HEK293 (cell line): ENCODE results near the gene PLEKHG3.
"Not testable (repeated sequence)": the region's sequence is repeated elsewhere in the genome, so short reads cannot be mapped to it uniquely, and the experiment has no call there.

Experiments
- CTCF ChIA-PET: fragments of 350-600 bp; formaldehyde crosslinking; extraction: SDS; loops from one replicate; lab custom pipeline; 2021; ENCODE audit warnings: antibody characterized with exemption; lab: Yijun Ruan, JAX
- POLR2A ChIA-PET: fragments of 300-600 bp; formaldehyde crosslinking; extraction: SDS; loops from one replicate; lab custom pipeline; 2020; ENCODE audit warnings: antibody characterized with exemption, inconsistent platforms; lab: Yijun Ruan, JAX
- H3K27ac ChIP-seq: fragments of 200-500 bp; sonication (Bioruptor generic); 2 replicates; pipeline ENCODE4 v1.5.1; 2014; ENCODE audit warnings: low read depth, low read length, control low read depth, inconsistent platforms; ENCODE audit errors: extremely low read depth
- H3K36me3 ChIP-seq, 2 experiments: fragments of 200-500 bp in 1 of 2; sonication (Bioruptor generic) in 1 of 2; 1 replicate in 1 of 2; 2 replicates in 1 of 2; pipeline ENCODE4 v1.5.1; 2014 to 2017; ENCODE audit warnings: inconsistent platforms in 2 of 2, low read length in 2 of 2; ENCODE audit not compliant: control insufficient read depth in 2 of 2, insufficient read depth in 1 of 2
- H3K4me1 ChIP-seq: fragments of 200-500 bp; sonication (Bioruptor generic); 2 replicates; pipeline ENCODE4 v1.5.1; 2014; ENCODE audit warnings: mild to moderate bottlenecking, low read length, inconsistent platforms; ENCODE audit not compliant: control insufficient read depth, insufficient read depth
- H3K4me3 ChIP-seq: 2 replicates; pipeline ENCODE4 v1.5.1; 2011; ENCODE audit warnings: low read depth, mild to moderate bottlenecking, control low read depth, low read length, moderate library complexity
- H3K9me3 ChIP-seq: fragments of 200-500 bp; sonication (Bioruptor generic); 2 replicates; pipeline ENCODE4 v1.5.1; 2014; ENCODE audit warnings: low read depth, low read length, inconsistent platforms; ENCODE audit not compliant: control insufficient read depth, insufficient read depth
- GLI4 ChIP-seq: fragments of 450-650 bp; formaldehyde crosslinking; IDR thresholded peaks from 2 replicates; pipeline ENCODE4 v1.5.1; 2016; ENCODE audit warnings: missing biosample characterization, missing genetic modification characterization
- ZBTB48 ChIP-seq: fragments of 450-650 bp; formaldehyde crosslinking; IDR thresholded peaks from 2 replicates; pipeline ENCODE4 v1.5.1; 2016; ENCODE audit warnings: missing biosample characterization, missing genetic modification characterization
- ZNF133 ChIP-seq: fragments of 450-650 bp; formaldehyde crosslinking; IDR thresholded peaks from 2 replicates; pipeline ENCODE4 v1.5.1; 2016; ENCODE audit warnings: missing biosample characterization, missing genetic modification characterization
- ZNF157 ChIP-seq: fragments of 450-650 bp; formaldehyde crosslinking; IDR thresholded peaks from 2 replicates; pipeline ENCODE4 v1.5.1; 2016; ENCODE audit warnings: missing biosample characterization, missing genetic modification characterization
- ZNF2 ChIP-seq: fragments of 450-650 bp; formaldehyde crosslinking; IDR thresholded peaks from 2 replicates; pipeline ENCODE4 v1.5.1; 2016; ENCODE audit warnings: missing biosample characterization, missing genetic modification characterization
- ZNF202 ChIP-seq: fragments of 450-650 bp; formaldehyde crosslinking; IDR thresholded peaks from 2 replicates; pipeline ENCODE4 v1.5.1; 2016; ENCODE audit warnings: missing biosample characterization, missing genetic modification characterization, borderline replicate concordance
- ZNF239 ChIP-seq: fragments of 450-650 bp; formaldehyde crosslinking; IDR thresholded peaks from 2 replicates; pipeline ENCODE4 v1.5.1; 2016; ENCODE audit warnings: missing biosample characterization, missing genetic modification characterization
- ZNF274 ChIP-seq, 2 experiments: fragments of 200-500 bp in 1 of 2; fragments of 450-650 bp in 1 of 2; sonication (Bioruptor generic) in 1 of 2; formaldehyde crosslinking in 1 of 2; IDR thresholded peaks; 2 replicates each; pipeline versions ENCODE4 v1.5.1 to v1.6.1; 2014 to 2016; ENCODE audit warnings: borderline replicate concordance in 1 of 2, inconsistent platforms in 1 of 2, low read length in 1 of 2, missing biosample characterization in 1 of 2, missing genetic modification characterization in 1 of 2
- ZNF521 ChIP-seq: fragments of 450-650 bp; formaldehyde crosslinking; IDR thresholded peaks from 2 replicates; pipeline ENCODE4 v1.5.1; 2017; ENCODE audit warnings: missing biosample characterization, mild to moderate bottlenecking, missing genetic modification characterization
- ZNF792 ChIP-seq: fragments of 450-650 bp; formaldehyde crosslinking; IDR thresholded peaks from 2 replicates; pipeline ENCODE4 v1.5.1; 2016; ENCODE audit warnings: missing biosample characterization, missing genetic modification characterization
- TF ChIP-seq, protein P1 (sequence below): fragments of 450-650 bp; formaldehyde crosslinking; conservative IDR thresholded peaks from 2 replicates; pipeline ENCODE4 v1.5.1; 2016; ENCODE audit warnings: low read depth, missing biosample characterization, missing genetic modification characterization
- TF ChIP-seq, protein P2 (sequence below): fragments of 450-650 bp; IDR thresholded peaks from 2 replicates; pipeline ENCODE4 v1.5.1; 2018; ENCODE audit warnings: missing biosample characterization, missing genetic modification characterization
- TF ChIP-seq, protein P3 (sequence below): fragments of 450-650 bp; formaldehyde crosslinking; IDR thresholded peaks from 2 replicates; pipeline ENCODE4 v1.5.1; 2016; ENCODE audit warnings: missing biosample characterization, missing genetic modification characterization
- TF ChIP-seq, protein P4 (sequence below): fragments of 450-650 bp; formaldehyde crosslinking; IDR thresholded peaks from 2 replicates; pipeline ENCODE4 v1.5.1; 2016; ENCODE audit warnings: missing biosample characterization, missing genetic modification characterization
- TF ChIP-seq, protein P5 (sequence below): fragments of 450-650 bp; formaldehyde crosslinking; IDR thresholded peaks from 2 replicates; pipeline ENCODE4 v1.5.1; 2017; ENCODE audit warnings: missing biosample characterization, missing genetic modification characterization

PLEKHG3 gene

GRCh38 chr14:64656986-64657385 is 47.2 kb upstream of the PLEKHG3 start (continued):
- TF ChIP-seq, protein P1, sequence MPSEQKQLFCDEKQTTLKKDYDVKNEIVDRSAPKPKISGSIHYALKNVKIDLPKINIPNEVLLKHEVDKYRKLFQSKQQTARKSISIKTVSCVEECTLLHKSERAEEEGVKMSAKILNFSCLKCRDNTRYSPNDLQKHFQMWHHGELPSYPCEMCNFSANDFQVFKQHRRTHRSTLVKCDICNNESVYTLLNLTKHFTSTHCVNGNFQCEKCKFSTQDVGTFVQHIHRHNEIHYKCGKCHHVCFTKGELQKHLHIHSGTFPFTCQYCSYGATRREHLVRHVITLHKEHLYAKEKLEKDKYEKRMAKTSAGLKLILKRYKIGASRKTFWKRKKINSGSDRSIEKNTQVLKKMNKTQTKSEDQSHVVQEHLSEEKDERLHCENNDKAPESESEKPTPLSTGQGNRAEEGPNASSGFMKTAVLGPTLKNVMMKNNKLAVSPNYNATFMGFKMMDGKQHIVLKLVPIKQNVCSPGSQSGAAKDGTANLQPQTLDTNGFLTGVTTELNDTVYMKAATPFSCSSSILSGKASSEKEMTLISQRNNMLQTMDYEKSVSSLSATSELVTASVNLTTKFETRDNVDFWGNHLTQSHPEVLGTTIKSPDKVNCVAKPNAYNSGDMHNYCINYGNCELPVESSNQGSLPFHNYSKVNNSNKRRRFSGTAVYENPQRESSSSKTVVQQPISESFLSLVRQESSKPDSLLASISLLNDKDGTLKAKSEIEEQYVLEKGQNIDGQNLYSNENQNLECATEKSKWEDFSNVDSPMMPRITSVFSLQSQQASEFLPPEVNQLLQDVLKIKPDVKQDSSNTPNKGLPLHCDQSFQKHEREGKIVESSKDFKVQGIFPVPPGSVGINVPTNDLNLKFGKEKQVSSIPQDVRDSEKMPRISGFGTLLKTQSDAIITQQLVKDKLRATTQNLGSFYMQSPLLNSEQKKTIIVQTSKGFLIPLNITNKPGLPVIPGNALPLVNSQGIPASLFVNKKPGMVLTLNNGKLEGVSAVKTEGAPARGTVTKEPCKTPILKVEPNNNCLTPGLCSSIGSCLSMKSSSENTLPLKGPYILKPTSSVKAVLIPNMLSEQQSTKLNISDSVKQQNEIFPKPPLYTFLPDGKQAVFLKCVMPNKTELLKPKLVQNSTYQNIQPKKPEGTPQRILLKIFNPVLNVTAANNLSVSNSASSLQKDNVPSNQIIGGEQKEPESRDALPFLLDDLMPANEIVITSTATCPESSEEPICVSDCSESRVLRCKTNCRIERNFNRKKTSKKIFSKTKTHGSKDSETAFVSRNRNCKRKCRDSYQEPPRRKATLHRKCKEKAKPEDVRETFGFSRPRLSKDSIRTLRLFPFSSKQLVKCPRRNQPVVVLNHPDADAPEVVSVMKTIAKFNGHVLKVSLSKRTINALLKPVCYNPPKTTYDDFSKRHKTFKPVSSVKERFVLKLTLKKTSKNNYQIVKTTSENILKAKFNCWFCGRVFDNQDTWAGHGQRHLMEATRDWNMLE (tag by site-specific recombination): no peak
- TF ChIP-seq ZNF239 (no peak), ZNF157 (tag by site-specific recombination) (no peak), ZNF2 (tag by site-specific recombination) (no peak), ZNF274 (IDR thresholded peaks at IDR 0.05; ENCODE audit: low read length) (no peak), ZNF274 (tag by site-specific recombination; IDR thresholded peaks at IDR 0.05; ENCODE audit: borderline replicate concordance) (no peak)
- TF ChIP-seq, protein P2, sequence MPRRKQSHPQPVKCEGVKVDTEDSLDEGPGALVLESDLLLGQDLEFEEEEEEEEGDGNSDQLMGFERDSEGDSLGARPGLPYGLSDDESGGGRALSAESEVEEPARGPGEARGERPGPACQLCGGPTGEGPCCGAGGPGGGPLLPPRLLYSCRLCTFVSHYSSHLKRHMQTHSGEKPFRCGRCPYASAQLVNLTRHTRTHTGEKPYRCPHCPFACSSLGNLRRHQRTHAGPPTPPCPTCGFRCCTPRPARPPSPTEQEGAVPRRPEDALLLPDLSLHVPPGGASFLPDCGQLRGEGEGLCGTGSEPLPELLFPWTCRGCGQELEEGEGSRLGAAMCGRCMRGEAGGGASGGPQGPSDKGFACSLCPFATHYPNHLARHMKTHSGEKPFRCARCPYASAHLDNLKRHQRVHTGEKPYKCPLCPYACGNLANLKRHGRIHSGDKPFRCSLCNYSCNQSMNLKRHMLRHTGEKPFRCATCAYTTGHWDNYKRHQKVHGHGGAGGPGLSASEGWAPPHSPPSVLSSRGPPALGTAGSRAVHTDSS: no peak
- TF ChIP-seq, protein P3, sequence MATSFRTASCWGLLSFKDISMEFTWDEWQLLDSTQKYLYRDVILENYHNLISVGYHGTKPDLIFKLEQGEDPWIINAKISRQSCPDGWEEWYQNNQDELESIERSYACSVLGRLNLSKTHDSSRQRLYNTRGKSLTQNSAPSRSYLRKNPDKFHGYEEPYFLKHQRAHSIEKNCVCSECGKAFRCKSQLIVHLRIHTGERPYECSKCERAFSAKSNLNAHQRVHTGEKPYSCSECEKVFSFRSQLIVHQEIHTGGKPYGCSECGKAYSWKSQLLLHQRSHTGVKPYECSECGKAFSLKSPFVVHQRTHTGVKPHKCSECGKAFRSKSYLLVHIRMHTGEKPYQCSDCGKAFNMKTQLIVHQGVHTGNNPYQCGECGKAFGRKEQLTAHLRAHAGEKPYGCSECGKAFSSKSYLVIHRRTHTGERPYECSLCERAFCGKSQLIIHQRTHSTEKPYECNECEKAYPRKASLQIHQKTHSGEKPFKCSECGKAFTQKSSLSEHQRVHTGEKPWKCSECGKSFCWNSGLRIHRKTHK (tag by site-specific recombination): no peak

DNA sequence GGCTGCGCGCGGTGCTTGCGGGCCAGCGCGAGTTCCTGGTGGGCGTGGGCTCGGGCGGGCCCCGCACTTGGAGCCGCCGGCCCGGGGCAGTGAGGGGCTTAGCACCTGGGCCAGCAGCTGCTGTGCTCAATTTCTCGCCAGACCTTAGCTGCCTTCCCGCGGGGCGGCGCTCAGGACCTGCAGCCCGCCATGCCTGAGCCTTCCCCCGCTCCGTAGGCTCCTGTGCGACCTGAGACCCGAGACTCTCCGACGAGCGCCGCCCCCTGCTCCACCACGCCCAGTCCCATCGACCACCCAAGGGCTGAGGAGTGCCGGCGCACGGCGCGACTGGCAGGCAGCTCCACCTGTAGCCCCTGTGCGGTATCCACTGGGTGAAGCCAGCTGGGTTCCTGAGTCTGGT is 46.0 kb upstream of the PLEKHG3 start:
- ChIA-PET CTCF (interaction anchor here (1.1 kb wide), 1 partner anchor 22 kb away, joined by 4 read pairs; no protein-coding TSS in a partner anchor), POLR2A (no interaction called here)
- Histone ChIP-seq H3K4me1 (no peaks in the 10 kb centered on the region), H3K36me3 (no peaks in the 10 kb centered on the region), H3K27ac (no peak overlapping the region), H3K9me3 (no peaks in the 10 kb centered on the region), H3K4me3 (no peak overlapping the region)
- no peak for TF ChIP-seq GLI4 (tag by site-specific recombination)
- TF ChIP-seq ZNF133 (tag by site-specific recombination): no peak
- TF ChIP-seq, protein P4, sequence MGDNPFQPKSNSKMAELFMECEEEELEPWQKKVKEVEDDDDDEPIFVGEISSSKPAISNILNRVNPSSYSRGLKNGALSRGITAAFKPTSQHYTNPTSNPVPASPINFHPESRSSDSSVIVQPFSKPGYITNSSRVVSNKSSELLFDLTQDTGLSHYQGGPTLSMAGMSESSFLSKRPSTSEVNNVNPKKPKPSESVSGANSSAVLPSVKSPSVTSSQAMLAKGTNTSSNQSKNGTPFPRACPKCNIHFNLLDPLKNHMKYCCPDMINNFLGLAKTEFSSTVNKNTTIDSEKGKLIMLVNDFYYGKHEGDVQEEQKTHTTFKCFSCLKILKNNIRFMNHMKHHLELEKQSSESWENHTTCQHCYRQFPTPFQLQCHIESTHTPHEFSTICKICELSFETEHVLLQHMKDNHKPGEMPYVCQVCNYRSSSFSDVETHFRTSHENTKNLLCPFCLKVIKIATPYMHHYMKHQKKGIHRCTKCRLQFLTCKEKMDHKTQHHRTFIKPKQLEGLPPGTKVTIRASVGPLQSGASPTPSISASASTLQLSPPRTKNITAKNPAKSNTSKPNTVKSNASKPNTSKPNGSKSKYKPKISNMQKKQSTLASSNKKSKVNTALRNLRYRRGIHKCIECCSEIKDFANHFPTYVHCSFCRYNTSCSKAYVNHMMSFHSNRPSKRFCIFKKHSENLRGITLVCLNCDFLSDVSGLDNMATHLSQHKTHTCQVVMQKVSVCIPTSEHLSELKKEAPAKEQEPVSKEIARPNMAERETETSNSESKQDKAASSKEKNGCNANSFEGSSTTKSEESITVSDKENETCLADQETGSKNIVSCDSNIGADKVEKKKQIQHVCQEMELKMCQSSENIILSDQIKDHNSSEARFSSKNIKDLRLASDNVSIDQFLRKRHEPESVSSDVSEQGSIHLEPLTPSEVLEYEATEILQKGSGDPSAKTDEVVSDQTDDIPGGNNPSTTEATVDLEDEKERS: no peak
- TF ChIP-seq ZNF521 (tag by site-specific recombination): no peak
- TF ChIP-seq, protein P5, sequence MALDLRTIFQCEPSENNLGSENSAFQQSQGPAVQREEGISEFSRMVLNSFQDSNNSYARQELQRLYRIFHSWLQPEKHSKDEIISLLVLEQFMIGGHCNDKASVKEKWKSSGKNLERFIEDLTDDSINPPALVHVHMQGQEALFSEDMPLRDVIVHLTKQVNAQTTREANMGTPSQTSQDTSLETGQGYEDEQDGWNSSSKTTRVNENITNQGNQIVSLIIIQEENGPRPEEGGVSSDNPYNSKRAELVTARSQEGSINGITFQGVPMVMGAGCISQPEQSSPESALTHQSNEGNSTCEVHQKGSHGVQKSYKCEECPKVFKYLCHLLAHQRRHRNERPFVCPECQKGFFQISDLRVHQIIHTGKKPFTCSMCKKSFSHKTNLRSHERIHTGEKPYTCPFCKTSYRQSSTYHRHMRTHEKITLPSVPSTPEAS (tag by site-specific recombination): no peak
- no peak for TF ChIP-seq ZNF792 (tag by site-specific recombination)
- no peak for TF ChIP-seq ZNF202 (tag by site-specific recombination)
- no peak for TF ChIP-seq ZBTB48

- CTCF ChIA-PET: interaction anchor here (0.6 to 1.1 kb wide), 2 partner anchors 22 to 252 kb away, joined by 3 to 4 read pairs; no protein-coding TSS in a partner anchor
- H3K27ac ChIP-seq, H3K4me3 ChIP-seq, H3K4me1 ChIP-seq, H3K36me3 ChIP-seq, POLR2A ChIA-PET, H3K9me3 ChIP-seq: not testable (repeated sequence)
Measured at GRCh38 chr14:64658700-64659264, 45.4 kb upstream of the PLEKHG3 start.
